K562 (cell line): ENCODE measurements around the gene DNAJC17. TPM values are rescaled to one million over a fixed set of nuclear protein-coding genes. Genes with fewer than 3 reads are reported as not detected.

Experiments
- ATAC-seq: fragments of 200-7000 bp; cut with Tn5 transposase; 3 replicates; pipeline ENCODE4 v1.9.1; 2020; ENCODE audit warnings: moderate library complexity
- BruUV-seq: library from RNA; stranded (reverse); fragments of 400-500 nt; replicated peaks from 2 replicates; lab custom pipeline; 2021; lab: Mats Ljungman, UMichigan
- CTCF ChIA-PET: fragments of 300-600 bp; formaldehyde crosslinking; extraction: SDS; loops from one replicate; lab custom pipeline; 2021; ENCODE audit warnings: low intra/inter-chr PET ratio; lab: Yijun Ruan, JAX
- POLR2A ChIA-PET: fragments of 300-600, 350-650 bp; sonication (Branson Sonifier 250); formaldehyde crosslinking; extraction: SDS; loops from one replicate; lab custom pipeline; 2021; ENCODE audit warnings: antibody characterized with exemption, inconsistent platforms; lab: Yijun Ruan, JAX
- DNase-seq, 4 experiments: peaks; one replicate each; pipeline versions ENCODE4 v3.0.0 to v3.0.0-alpha.2; 2011 to 2018; ENCODE audit warnings: low spot score in 3 of 4, mixed read lengths in 3 of 4; ENCODE audit errors: extremely low read depth in 1 of 4
- FAIRE-seq: peaks from 2 replicates; lab custom pipeline; 2011; peaks lifted over from hg19 to GRCh38; lab: Jason Lieb, UNC
- H2AFZ ChIP-seq: 2 replicates; pipeline ENCODE4 v1.6.0; 2011; ENCODE audit warnings: low read depth, low read length, control low read depth, inconsistent platforms
- H3K27ac ChIP-seq: fragments of 200-600 bp; 3 replicates; pipeline ENCODE4 v1.8.0; 2011; ENCODE audit warnings: low read depth, mild to moderate bottlenecking, control low read depth, inconsistent platforms, low read length, moderate library complexity, mixed read lengths; ENCODE audit errors: extremely low read depth
- H3K27me3 ChIP-seq, 2 experiments: fragments of 300-600 bp in 1 of 2; 2 replicates in 1 of 2; 3 replicates in 1 of 2; pipeline versions ENCODE4 v1.6.0 to v1.8.0; 2011; ENCODE audit warnings: inconsistent platforms in 2 of 2, low read length in 2 of 2, mild to moderate bottlenecking in 1 of 2, mixed read lengths in 1 of 2, moderate library complexity in 1 of 2; ENCODE audit not compliant: control insufficient read depth in 2 of 2, insufficient read depth in 2 of 2
- H3K36me3 ChIP-seq: fragments of 300-600 bp; 3 replicates; pipeline ENCODE4 v1.8.0; 2011; ENCODE audit warnings: mild to moderate bottlenecking, low read length, inconsistent platforms; ENCODE audit not compliant: control insufficient read depth, insufficient read depth
- H3K4me1 ChIP-seq, 2 experiments: fragments of 200-600 bp in 1 of 2; replicated peaks in 1 of 2; 2 replicates in 1 of 2; 3 replicates in 1 of 2; pipeline versions ENCODE4 v1.5.1 to v1.8.0; 2011; ENCODE audit warnings: inconsistent platforms in 2 of 2, low read length in 2 of 2, mild to moderate bottlenecking in 1 of 2, mixed read lengths in 1 of 2, moderate library complexity in 1 of 2; ENCODE audit not compliant: control insufficient read depth in 2 of 2, insufficient read depth in 2 of 2
- H3K4me2 ChIP-seq: 2 replicates; pipeline ENCODE4 v1.6.1; 2011; ENCODE audit warnings: low read length, control low read depth, inconsistent platforms, mixed read lengths; ENCODE audit not compliant: insufficient read depth
- H3K4me3 ChIP-seq: fragments of 200-600 bp; sonication (generic), shearing (Covaris generic); 2 replicates; pipeline ENCODE4 v1.5.1; 2016; ENCODE audit warnings: control low read depth, inconsistent platforms
- H3K79me2 ChIP-seq: fragments of 200-600 bp; 3 replicates; pipeline ENCODE4 v1.8.0; 2011; ENCODE audit warnings: low read length, inconsistent platforms; ENCODE audit not compliant: control insufficient read depth, insufficient read depth
- H3K9ac ChIP-seq, 2 experiments: 2 replicates each; pipeline versions ENCODE4 v1.6.0 to v1.6.1; 2011; ENCODE audit warnings: low read depth in 2 of 2, low read length in 2 of 2, control low read depth in 1 of 2, inconsistent platforms in 1 of 2, mild to moderate bottlenecking in 1 of 2, mixed read lengths in 1 of 2; ENCODE audit not compliant: insufficient read depth in 1 of 2
- H3K9me1 ChIP-seq: one replicate; pipeline ENCODE4 v1.6.0; 2011; ENCODE audit warnings: inconsistent platforms, mild to moderate bottlenecking, low read length, moderate library complexity; ENCODE audit not compliant: control insufficient read depth, insufficient read depth
- H3K9me3 ChIP-seq: replicated peaks from 2 replicates; pipeline ENCODE4 v1.5.1; 2011; ENCODE audit warnings: low read depth, low read length, inconsistent platforms; ENCODE audit not compliant: control insufficient read depth, insufficient read depth
- H4K20me1 ChIP-seq: replicated peaks from 2 replicates; pipeline ENCODE4 v1.6.1; 2011; ENCODE audit warnings: low read length, inconsistent platforms, mixed read lengths; ENCODE audit not compliant: control insufficient read depth, insufficient read depth
- DMBX1 ChIP-seq: fragments of 250-450 bp; sonication (Bioruptor Pico); IDR thresholded peaks from 2 replicates; pipeline ENCODE4 v1.8.0; 2022; ENCODE audit warnings: inconsistent platforms, mild to moderate bottlenecking, moderate library complexity, borderline replicate concordance
- E2F1 ChIP-seq: sonication (generic); formaldehyde crosslinking; IDR thresholded peaks from 2 replicates; pipeline ENCODE4 v1.8.1; 2023; ENCODE audit warnings: mild to moderate bottlenecking, missing genetic modification reagents, moderate library complexity
- HDAC6 ChIP-seq: IDR thresholded peaks from 2 replicates; pipeline ENCODE4 v1.6.1; 2012; ENCODE audit warnings: low read depth, mild to moderate bottlenecking, control low read depth, inconsistent platforms, low read length, moderate library complexity
- HOMEZ ChIP-seq: fragments of 250-450 bp; sonication (Bioruptor Pico); IDR thresholded peaks from 2 replicates; pipeline ENCODE4 v1.4.0; 2020; ENCODE audit warnings: mild to moderate bottlenecking, moderate library complexity
- KAT2B ChIP-seq: IDR thresholded peaks from one replicate; pipeline ENCODE4 v1.6.1; 2012; ENCODE audit warnings: low read depth, mild to moderate bottlenecking, control low read depth, inconsistent platforms, low read length, moderate library complexity
- MCM3 ChIP-seq: fragments of 450-650 bp; IDR thresholded peaks from 2 replicates; pipeline ENCODE4 v1.6.1; 2016
- MECOM ChIP-seq: fragments of 250-450 bp; sonication (Bioruptor Pico); IDR thresholded peaks from 2 replicates; pipeline ENCODE4 v1.8.0; 2022; ENCODE audit warnings: inconsistent platforms
- NKRF ChIP-seq: fragments of 450-650 bp; IDR thresholded peaks from 2 replicates; pipeline ENCODE4 v1.6.1; 2016; ENCODE audit warnings: borderline replicate concordance
- SIRT6 ChIP-seq: IDR thresholded peaks from one replicate; pipeline ENCODE4 v1.6.1; 2012; ENCODE audit warnings: low read depth, mild to moderate bottlenecking, control low read depth, inconsistent platforms, low read length, moderate library complexity
- SP2 ChIP-seq: IDR thresholded peaks from 2 replicates; pipeline ENCODE4 v1.6.1; 2011; ENCODE audit warnings: mild to moderate bottlenecking, low read depth, low read length, moderate library complexity; ENCODE audit not compliant: poor library complexity, severe bottlenecking; ENCODE audit errors: extremely low read depth
- SREBF2 ChIP-seq: sonication (generic); formaldehyde crosslinking; IDR thresholded peaks from 2 replicates; pipeline ENCODE4 v1.4.0; 2020; ENCODE audit warnings: mild to moderate bottlenecking, missing genetic modification reagents
- ZNF639 ChIP-seq, 2 experiments: fragments of 200-800 bp in 1 of 2; sonication (Bioruptor generic) in 1 of 2; sonication (generic) in 1 of 2; formaldehyde crosslinking in 1 of 2; IDR thresholded peaks in 1 of 2; conservative IDR thresholded peaks in 1 of 2; 2 replicates each; pipeline versions ENCODE4 v1.5.0 to v1.6.1; 2016 to 2020; ENCODE audit warnings: missing compliant biosample characterization in 1 of 2, missing genetic modification characterization in 1 of 2, missing genetic modification reagents in 1 of 2
- WGBS: fragments of 100-300 bp; shearing (Covaris generic); methylation state at CpG from one replicate; pipeline ENCODE4 v1.1.6; 2016; ENCODE audit warnings: low coverage, mixed read lengths; ENCODE audit not compliant: insufficient coverage; ENCODE audit errors: missing lambda C conversion rate; 5-methylcytosine and 5-hydroxymethylcytosine counted together
- in situ Hi-C: fragments of 300-500 bp; cut with MboI; formaldehyde crosslinking; loops from 4 replicates; pipeline ENCODE4 v1.15.0; 2018; ENCODE audit warnings: inconsistent platforms, mixed read lengths
- intact Hi-C: fragments of 100-400 bp; cut with micrococcal nuclease; formaldehyde crosslinking; loops from 2 replicates; pipeline ENCODE4 v1.14.2; 2022
- polyA plus RNA-seq, 8 experiments: library from polyadenylated mRNA; depleted of rRNA in 4 of 8; stranded (reverse) in 5 of 8; unstranded in 3 of 8; fragments of >200 nt; fragmentation: Nextera tagmentation in 2 of 8; fragmentation: Illumina TruSeq in 1 of 8; extraction: Ambion mirVana in 2 of 8; extraction: Trizol in 1 of 8; gene quantifications; 2 replicates each; pipeline versions ENCODE4 v1.2.1 to v1.2.3, GENCODE V29; 2011 to 2014; ENCODE audit warnings: inconsistent platforms in 1 of 8, missing spikeins in 1 of 8
- total RNA-seq, 7 experiments: library from RNA; depleted of rRNA in 6 of 7; stranded (reverse); fragments of >200 nt in 6 of 7; fragmentation: Illumina TruSeq in 2 of 7; extraction: Trizol in 2 of 7; gene quantifications; 2 replicates each; pipeline versions ENCODE4 v1.2.1 to v1.2.3, GENCODE V29; 2011 to 2021; ENCODE audit warnings: low replicate concordance in 1 of 7

Gene DNAJC17
- total and polyA plus RNA-seq, 9 of the 15 experiments (the other 6 are each of a cell fraction or from before 2014, with no cell fraction given), result 2.4 to 79.4 (median 44.2) TPM

GRCh38 chr15:40803076-40803475 is 4.2 kb downstream of the DNAJC17 start:
- FAIRE-seq (no peak), DNase-seq (no peak), ATAC-seq (no peak)
- CTCF ChIA-PET, result no interaction called here
- peaks cover 15% of the 10 kb centered on the region; the same call in 2 of the 3 replicates for H3K36me3 ChIP-seq
- no peaks in the 10 kb centered on the region; the same call in 1 of the 2 replicates for H3K9me3 ChIP-seq
- no peak overlapping the region for H3K9ac ChIP-seq
- no peaks in the 10 kb centered on the region for H3K27me3 ChIP-seq
- H2AFZ ChIP-seq, result no peak overlapping the region
- in situ Hi-C loops (no loop called here), intact Hi-C loops (no loop called here)
- H3K79me2 ChIP-seq, result peaks cover 19% of the 10 kb centered on the region
- peaks cover 3% of the 10 kb centered on the region for H3K9me1 ChIP-seq
- H3K4me3 ChIP-seq, result no peak overlapping the region
- H3K27ac ChIP-seq, result no peak overlapping the region
- H4K20me1 ChIP-seq, result no peaks in the 10 kb centered on the region
- 83% methylated on average over 2 of the region's 2 CpGs for WGBS
- no TSS peak for BruUV-seq
- POLR2A ChIA-PET, result interaction anchor here (0.6 to 1.3 kb wide), 2 partner anchors 18 to 459 kb away, joined by 3 read pairs; no protein-coding TSS in a partner anchor
- no peak for TF ChIP-seq SP2
- no peak for TF ChIP-seq SIRT6
- TF ChIP-seq MCM3, result no peak
- no peak for TF ChIP-seq ZNF639 (CRISPR knock-in tag; conservative IDR thresholded peaks at IDR 0.05 in 1 of 2, IDR thresholded peaks at IDR 0.05 in 1 of 2)
- TF ChIP-seq DMBX1 (CRISPR knock-in tag), result no peak
- TF ChIP-seq NKRF, result no peak
- TF ChIP-seq KAT2B, result no peak
- no peak for TF ChIP-seq HOMEZ
- TF ChIP-seq SREBF2 (CRISPR knock-in tag), result no peak
- no peak for TF ChIP-seq E2F1 (CRISPR knock-in tag)
- TF ChIP-seq MECOM (CRISPR knock-in tag), result no peak
- TF ChIP-seq HDAC6, result no peak
- no peak overlapping the region for H3K4me2 ChIP-seq
- H3K4me1 ChIP-seq, result peaks cover 7 to 11% of the 10 kb centered on the region in 2 experiments; a peak in 4 of 5 replicates
